ENCODE measurements around the gene ASTN2. TPM values are rescaled to one million over a fixed set of nuclear protein-coding genes. Genes with fewer than 3 reads are reported as not detected.
A peak's percentile ranks its signal among the peaks of the same experiment; 100 is the strongest.
"Not testable (repeated sequence)": the region's sequence is repeated elsewhere in the genome, so short reads cannot be mapped to it uniquely, and the experiment has no call there.

ASTN2 gene
- total and polyA plus RNA-seq, 7 experiments from 2014 or later: 2.2 to 5.3 (median 4.0) TPM

GRCh38 chr9:116695438-116695837 is 719.4 kb downstream of the ASTN2 start:
- no peaks in the 10 kb centered on the region for H3K9me3 ChIP-seq (ENCODE audit: control insufficient read depth in 2 of 3, low read length in 3 of 3)
- Mint-ChIP-seq H3K9me3 (peaks cover 0 to 22% (median 5%) of the 10 kb centered on the region in 11 donors), H3K27me3 (no peaks in the 10 kb centered on the region), H3K27ac (peak overlapping the region in 1 of 9 donors; percentile 25), H3K4me1 (peaks cover 34 to 68% (median 55%) of the 10 kb centered on the region in 7 donors), H3K4me3 (no peak overlapping the region), H3K36me3 (peaks cover 23 to 68% (median 59%) of the 10 kb centered on the region in 5 donors)
- no peaks in the 10 kb centered on the region for H3K27me3 ChIP-seq (ENCODE audit: control insufficient read depth in 2 of 2, insufficient read depth in 2 of 2, low read length in 2 of 2)
- ChIA-PET POLR2A (no interaction called here), CTCF (interaction anchor here (0.5 kb wide), 1 partner anchor 42 kb away, joined by 3 read pairs; no protein-coding TSS in a partner anchor)
- no peak overlapping the region for H3K27ac ChIP-seq (ENCODE audit: low read depth, low read length)
- H3K36me3 ChIP-seq (ENCODE audit: control insufficient read depth in 2 of 3, insufficient read depth in 3 of 3, low read length in 3 of 3): peaks cover 0 to 30% (median 12%) of the 10 kb centered on the region in 3 experiments
- no peaks in the 10 kb centered on the region for H3K4me1 ChIP-seq (ENCODE audit: control insufficient read depth in 2 of 2, insufficient read depth in 2 of 2, low read length in 2 of 2)
- no peak overlapping the region for H3K4me3 ChIP-seq (ENCODE audit: low read length)
- ATAC-seq (no peak), DNase-seq (no peak)
- intact Hi-C loops (cut with micrococcal nuclease): no loop called here

DNA sequence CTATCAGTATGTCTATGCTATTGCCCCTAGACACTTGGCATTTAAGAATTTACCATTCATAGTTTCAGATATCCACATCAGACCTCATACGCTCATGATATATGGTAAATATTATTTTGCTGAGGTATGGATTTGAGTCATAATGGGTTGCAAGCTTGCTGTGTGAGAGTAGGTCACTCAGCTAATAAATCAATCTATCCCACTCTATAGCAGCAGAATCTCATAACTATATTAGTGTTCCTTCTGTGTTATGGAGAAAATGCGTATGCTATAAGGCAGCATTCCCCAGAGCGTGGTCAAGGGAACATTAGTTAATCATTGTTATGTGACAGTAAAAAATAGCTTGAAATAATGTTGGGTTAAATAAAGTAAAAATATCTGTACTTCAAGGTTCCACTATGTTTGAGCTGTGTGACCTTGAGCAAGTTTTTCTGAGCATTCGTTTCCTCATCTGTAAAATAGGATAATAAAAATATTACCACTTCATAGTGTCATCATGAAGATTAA is 720.0 kb downstream of the ASTN2 start:
- Histone ChIP-seq H3K4me1 (ENCODE audit: control insufficient read depth in 2 of 2, insufficient read depth in 2 of 2, low read length in 2 of 2) (no peaks in the 10 kb centered on the region), H3K27ac (ENCODE audit: low read depth, low read length) (no peak overlapping the region), H3K4me3 (ENCODE audit: low read length) (no peak overlapping the region), H3K36me3 (ENCODE audit: control insufficient read depth in 2 of 3, insufficient read depth in 3 of 3, low read length in 3 of 3) (peaks cover 0 to 26% (median 12%) of the 10 kb centered on the region in 3 experiments), H3K27me3 (ENCODE audit: control insufficient read depth in 2 of 2, insufficient read depth in 2 of 2, low read length in 2 of 2) (no peaks in the 10 kb centered on the region), H3K9me3 (ENCODE audit: control insufficient read depth in 2 of 3, low read length in 3 of 3) (no peaks in the 10 kb centered on the region)
- Mint-ChIP-seq H3K9me3 (peaks cover 0 to 16% (median 4%) of the 10 kb centered on the region in 11 donors), H3K27me3 (no peaks in the 10 kb centered on the region), H3K27ac (no peak overlapping the region), H3K36me3 (peaks cover 19 to 62% (median 53%) of the 10 kb centered on the region in 5 donors), H3K4me3 (no peak overlapping the region), H3K4me1 (peaks cover 32 to 68% (median 58%) of the 10 kb centered on the region in 7 donors)
- intact Hi-C loops (cut with micrococcal nuclease): no loop called here
- ChIA-PET CTCF (no interaction called here), POLR2A (no interaction called here)
- no peak for DNase-seq
- ATAC-seq: no peak

DNA sequence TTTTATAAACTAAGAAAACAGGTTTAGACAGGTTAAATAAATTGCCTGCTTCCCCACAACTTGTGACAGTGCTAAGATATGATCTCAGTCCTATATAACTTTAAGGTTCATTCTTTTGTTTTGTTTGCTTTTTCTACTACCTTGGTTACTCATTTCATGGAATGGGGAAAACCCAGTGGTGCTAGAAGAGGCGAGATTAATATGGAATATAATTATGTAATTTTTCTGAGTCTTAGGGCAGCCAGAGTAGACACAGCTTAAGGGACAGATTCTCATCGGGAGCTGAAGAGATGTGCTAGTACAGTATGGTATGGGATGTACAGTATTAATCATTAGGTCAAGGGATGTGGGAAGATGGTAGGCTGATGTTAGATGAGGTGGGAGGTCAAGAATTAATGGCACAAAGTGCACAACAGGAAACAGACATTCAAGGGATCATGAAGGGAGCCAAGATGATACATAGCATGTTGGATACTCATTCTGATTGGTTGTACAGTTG is 721.6 kb downstream of the ASTN2 start:
- H3K9me3 Mint-ChIP-seq: peaks cover 0 to 8% (median 0%) of the 10 kb centered on the region in 11 donors
- Histone ChIP-seq H3K36me3 (ENCODE audit: control insufficient read depth in 2 of 3, insufficient read depth in 3 of 3, low read length in 3 of 3) (peaks cover 0 to 11% (median 2%) of the 10 kb centered on the region in 3 experiments), H3K9me3 (ENCODE audit: control insufficient read depth in 2 of 3, low read length in 3 of 3) (no peaks in the 10 kb centered on the region), H3K27ac (ENCODE audit: low read depth, low read length) (no peak overlapping the region), H3K27me3 (ENCODE audit: control insufficient read depth in 2 of 2, insufficient read depth in 2 of 2, low read length in 2 of 2) (no peaks in the 10 kb centered on the region), H3K4me3 (ENCODE audit: low read length) (no peak overlapping the region), H3K4me1 (ENCODE audit: control insufficient read depth in 2 of 2, insufficient read depth in 2 of 2, low read length in 2 of 2) (peaks cover 2 to 8% of the 10 kb centered on the region in 2 donors)
- H3K4me1 Mint-ChIP-seq: peaks cover 46 to 82% (median 72%) of the 10 kb centered on the region in 7 donors
- H3K4me3 Mint-ChIP-seq: peak overlapping the region in 1 of 10 donors; percentile 8
- peak overlapping the region in 1 of 9 donors; percentile 9 for H3K27ac Mint-ChIP-seq
- ChIA-PET POLR2A (interaction anchor here (0.6 kb wide), 1 partner anchor 1132 kb away, joined by 3 read pairs; no protein-coding TSS in a partner anchor), CTCF (no interaction called here)
- no peaks in the 10 kb centered on the region for H3K27me3 Mint-ChIP-seq
- no peak for DNase-seq
- intact Hi-C loops (cut with micrococcal nuclease): no loop called here
- peaks cover 6 to 47% (median 38%) of the 10 kb centered on the region in 5 donors for H3K36me3 Mint-ChIP-seq
- ATAC-seq: no peak

DNA sequence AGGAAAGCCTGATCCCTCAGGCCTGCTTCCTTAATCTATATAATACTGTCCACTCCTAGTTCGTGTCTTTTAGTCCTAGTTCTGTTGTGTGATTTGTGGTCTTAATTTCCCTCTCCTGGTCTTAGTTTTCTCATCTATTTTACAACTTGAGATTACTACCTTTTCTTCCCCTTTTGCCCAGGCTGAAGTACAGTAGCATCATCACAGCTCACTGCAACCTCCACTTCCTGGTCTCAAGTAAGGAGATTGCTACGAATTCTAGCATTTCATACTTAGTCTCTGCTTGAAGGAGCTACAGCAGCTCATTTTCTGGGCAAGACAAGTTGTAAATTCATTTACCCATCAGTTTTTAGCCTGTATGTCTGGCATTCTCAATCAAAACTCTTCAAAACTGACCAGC is 722.2 kb downstream of the ASTN2 start:
- H3K27me3 Mint-ChIP-seq: no peaks in the 10 kb centered on the region
- H3K27ac Mint-ChIP-seq: peak overlapping the region in 3 of 9 donors; percentile 7 to 75 (median 13)
- H3K27ac ChIP-seq (ENCODE audit: low read depth, low read length): no peak overlapping the region
- DNase-seq (no peak), ATAC-seq (no peak)
- H3K36me3 ChIP-seq (ENCODE audit: control insufficient read depth in 2 of 3, insufficient read depth in 3 of 3, low read length in 3 of 3): peaks cover 0 to 4% (median 0%) of the 10 kb centered on the region in 3 experiments
- H3K4me3 ChIP-seq (ENCODE audit: low read length): no peak overlapping the region
- H3K4me1 Mint-ChIP-seq: peaks cover 53 to 89% (median 73%) of the 10 kb centered on the region in 7 donors
- ChIA-PET POLR2A (no interaction called here), CTCF (no interaction called here)
- H3K27me3 ChIP-seq (ENCODE audit: control insufficient read depth in 2 of 2, insufficient read depth in 2 of 2, low read length in 2 of 2): no peaks in the 10 kb centered on the region
- H3K9me3 Mint-ChIP-seq: peaks cover 0 to 4% (median 0%) of the 10 kb centered on the region in 11 donors
- intact Hi-C loops (cut with micrococcal nuclease): no loop called here
- peak overlapping the region in 2 of 10 donors; percentile 7 for H3K4me3 Mint-ChIP-seq
- peaks cover 9 to 14% of the 10 kb centered on the region in 2 donors for H3K4me1 ChIP-seq (ENCODE audit: control insufficient read depth in 2 of 2, insufficient read depth in 2 of 2, low read length in 2 of 2)
- no peaks in the 10 kb centered on the region for H3K9me3 ChIP-seq (ENCODE audit: control insufficient read depth in 2 of 3, low read length in 3 of 3)
- H3K36me3 Mint-ChIP-seq: peaks cover 0 to 40% (median 31%) of the 10 kb centered on the region in 5 donors

DNA sequence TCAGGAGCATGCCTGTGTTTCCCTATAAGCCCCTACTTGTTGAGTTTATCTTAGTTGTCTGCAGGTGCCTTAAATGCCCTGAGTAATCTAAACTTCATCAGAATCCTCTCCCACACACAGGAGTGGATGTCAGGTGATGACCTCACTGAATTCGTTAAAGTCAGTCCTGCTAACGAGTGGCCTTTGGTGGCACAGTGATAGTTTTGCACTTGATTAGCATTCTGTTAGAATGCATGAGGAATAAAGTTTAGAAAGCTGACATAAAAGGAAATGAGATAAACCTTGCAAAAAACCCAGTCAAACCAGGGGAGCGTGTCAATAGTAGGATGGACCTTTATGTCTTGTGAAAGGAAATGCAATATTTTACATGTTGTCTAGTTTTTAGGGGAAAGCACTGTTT is 723.2 kb downstream of the ASTN2 start:
- Histone ChIP-seq H3K4me3 (ENCODE audit: low read length) (no peak overlapping the region), H3K27me3 (ENCODE audit: control insufficient read depth in 2 of 2, insufficient read depth in 2 of 2, low read length in 2 of 2) (no peaks in the 10 kb centered on the region), H3K9me3 (ENCODE audit: control insufficient read depth in 2 of 3, low read length in 3 of 3) (no peaks in the 10 kb centered on the region), H3K4me1 (ENCODE audit: control insufficient read depth in 2 of 2, insufficient read depth in 2 of 2, low read length in 2 of 2) (peaks cover 10 to 16% of the 10 kb centered on the region in 2 donors), H3K27ac (ENCODE audit: low read depth, low read length) (no peak overlapping the region), H3K36me3 (ENCODE audit: control insufficient read depth in 2 of 3, insufficient read depth in 3 of 3, low read length in 3 of 3) (no peaks in the 10 kb centered on the region)
- ChIA-PET CTCF (no interaction called here), POLR2A (no interaction called here)
- Mint-ChIP-seq H3K4me1 (peaks cover 60 to 93% (median 78%) of the 10 kb centered on the region in 7 donors), H3K9me3 (peaks cover 0 to 4% (median 0%) of the 10 kb centered on the region in 11 donors), H3K36me3 (peaks cover 0 to 30% (median 24%) of the 10 kb centered on the region in 5 donors), H3K27ac (peak overlapping the region in 1 of 9 donors; percentile 55), H3K27me3 (no peaks in the 10 kb centered on the region), H3K4me3 (peak overlapping the region in 1 of 10 donors; percentile 16)
- no peak for DNase-seq
- ATAC-seq: no peak
- intact Hi-C loops (cut with micrococcal nuclease): no loop called here

GRCh38 chr9:116690805-116691204 is 724.1 kb downstream of the ASTN2 start:
- ATAC-seq; H3K27ac ChIP-seq (ENCODE audit: low read depth, low read length); DNase-seq; H3K9me3 Mint-ChIP-seq; H3K4me3 ChIP-seq (ENCODE audit: low read length); POLR2A ChIA-PET; CTCF ChIA-PET; H3K27me3 Mint-ChIP-seq; H3K27me3 ChIP-seq (ENCODE audit: control insufficient read depth in 2 of 2, insufficient read depth in 2 of 2, low read length in 2 of 2); H3K36me3 ChIP-seq (ENCODE audit: control insufficient read depth in 2 of 3, insufficient read depth in 3 of 3, low read length in 3 of 3); intact Hi-C loops (cut with micrococcal nuclease); H3K9me3 ChIP-seq (ENCODE audit: control insufficient read depth in 2 of 3, low read length in 3 of 3): not testable (repeated sequence)
- peaks cover 59 to 93% (median 82%) of the 10 kb centered on the region in 7 donors for H3K4me1 Mint-ChIP-seq
- peak overlapping the region in 1 of 9 donors; percentile 4 for H3K27ac Mint-ChIP-seq
- H3K4me3 Mint-ChIP-seq: peak overlapping the region in 1 of 10 donors; percentile 92
- H3K4me1 ChIP-seq (ENCODE audit: control insufficient read depth in 2 of 2, insufficient read depth in 2 of 2, low read length in 2 of 2): peaks cover 16 to 20% of the 10 kb centered on the region in 2 donors
- peaks cover 0 to 22% (median 17%) of the 10 kb centered on the region in 5 donors for H3K36me3 Mint-ChIP-seq
